MM.1S (cell line): Measurements from ENCODE around the gene WDR36.

Experiments
- DNase-seq: peaks from one replicate; pipeline ENCODE4 v3.0.0-alpha.2; 2015
- H2AFZ ChIP-seq: fragments of 300-600 bp; sonication (generic); 2 replicates; pipeline ENCODE4 v1.6.0; 2016; ENCODE audit warnings: antibody characterized with exemption, low read length
- H3F3A ChIP-seq: fragments of 300-600 bp; sonication (generic); 2 replicates; pipeline ENCODE4 v1.6.1; 2016; ENCODE audit warnings: mild to moderate bottlenecking, antibody characterized with exemption, low read length, moderate library complexity, mixed read lengths; ENCODE audit not compliant: insufficient read depth
- H3K27ac ChIP-seq: fragments of 300-600 bp; sonication (generic); 2 replicates; pipeline ENCODE4 v1.5.1; 2016; ENCODE audit warnings: mild to moderate bottlenecking, low read length
- H3K27me3 ChIP-seq: fragments of 300-600 bp; sonication (generic); replicated peaks from 2 replicates; pipeline ENCODE4 v1.6.0; 2016; ENCODE audit warnings: low read length; ENCODE audit not compliant: insufficient read depth
- H3K36me3 ChIP-seq: fragments of 300-600 bp; sonication (generic); replicated peaks from 2 replicates; pipeline ENCODE4 v1.6.1; 2016; ENCODE audit warnings: mild to moderate bottlenecking, low read length, mixed read lengths; ENCODE audit not compliant: insufficient read depth
- H3K4me1 ChIP-seq: fragments of 300-600 bp; sonication (generic); 2 replicates; pipeline ENCODE4 v1.6.1; 2016; ENCODE audit warnings: low read length, mixed read lengths
- H3K4me2 ChIP-seq: fragments of 300-600 bp; sonication (generic); 2 replicates; pipeline ENCODE4 v1.6.0; 2016; ENCODE audit warnings: low read depth, low read length
- H3K4me3 ChIP-seq: fragments of 300-600 bp; sonication (generic); 2 replicates; pipeline ENCODE4 v1.5.1; 2016; ENCODE audit warnings: low read length, mixed read lengths
- H3K79me2 ChIP-seq: fragments of 300-600 bp; sonication (generic); 2 replicates; pipeline ENCODE4 v1.6.1; 2016; ENCODE audit warnings: mixed run types, low read length, mixed read lengths
- H3K9ac ChIP-seq: fragments of 300-600 bp; sonication (generic); 2 replicates; pipeline ENCODE4 v1.6.1; 2016; ENCODE audit warnings: low read length, mixed read lengths
- H3K9me2 ChIP-seq: fragments of 300-600 bp; sonication (generic); replicated peaks from 2 replicates; pipeline ENCODE4 v1.6.1; 2016; ENCODE audit warnings: mild to moderate bottlenecking, low read length, mixed read lengths; ENCODE audit not compliant: insufficient read depth
- H3K9me3 ChIP-seq: fragments of 300-600 bp; sonication (generic); replicated peaks from 2 replicates; pipeline ENCODE4 v1.6.1; 2016; ENCODE audit warnings: mild to moderate bottlenecking, low read length, mixed read lengths; ENCODE audit not compliant: insufficient read depth
- H4K20me1 ChIP-seq: fragments of 300-600 bp; sonication (generic); 2 replicates; pipeline ENCODE4 v1.6.1; 2016; ENCODE audit warnings: mild to moderate bottlenecking, low read length, moderate library complexity, mixed read lengths; ENCODE audit not compliant: insufficient read depth
- EZH2 ChIP-seq: fragments of 300-600 bp; sonication (generic); optimal IDR thresholded peaks from 2 replicates; pipeline ENCODE3; 2017; ENCODE audit warnings: low read depth, mild to moderate bottlenecking, antibody characterized with exemption, low read length, mixed read lengths
- EZH2phosphoT487 ChIP-seq: fragments of 300-600 bp; sonication (generic); IDR thresholded peaks from 2 replicates; pipeline ENCODE4 v1.6.1; 2018; ENCODE audit warnings: antibody characterized with exemption, low read length
- TF ChIP-seq, protein P1 (sequence below): fragments of 300-600 bp; sonication (generic); IDR thresholded peaks from 2 replicates; pipeline ENCODE4 v1.5.1; 2016; ENCODE audit warnings: antibody characterized with exemption, low read length, mixed read lengths

WDR36 gene

DNA sequence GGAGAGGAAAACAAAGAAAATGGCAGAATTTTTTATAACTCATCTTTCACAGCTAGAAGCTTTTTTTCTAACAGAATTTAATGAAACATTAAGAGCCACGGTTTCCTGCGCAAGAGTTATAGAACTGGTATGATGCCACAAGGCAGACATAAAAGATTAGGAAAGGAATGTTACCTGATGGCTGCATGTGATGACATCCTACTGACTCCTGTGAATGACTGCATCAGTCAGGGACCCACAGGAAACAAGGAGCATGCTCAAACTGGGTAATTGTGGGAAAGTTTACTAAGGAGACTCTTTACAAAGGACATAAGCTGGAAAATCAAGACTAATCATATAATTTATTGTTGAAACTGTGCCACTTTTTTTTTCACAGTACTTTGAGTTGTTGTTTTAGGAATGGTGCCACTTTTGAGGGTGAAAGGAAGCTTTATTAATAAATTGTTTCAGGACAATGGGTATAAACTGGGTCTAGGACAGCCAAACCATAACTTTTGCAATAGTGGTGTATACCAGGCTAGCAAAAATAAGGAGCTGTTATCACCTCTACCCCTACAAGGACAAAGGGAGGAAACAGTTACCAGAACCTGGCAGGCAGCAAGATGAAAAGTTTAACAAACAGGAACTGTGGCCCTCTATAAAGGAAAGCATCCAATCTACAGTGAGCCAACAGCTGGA, 25.7 kb upstream of the WDR36 start:
- H4K20me1 ChIP-seq = no peaks in the 10 kb centered on the region
- H3K9me2 ChIP-seq = no peaks in the 10 kb centered on the region
- H3K4me3 ChIP-seq = no peak overlapping the region
- no peak overlapping the region for H3K9ac ChIP-seq
- no peak for TF ChIP-seq EZH2
- no peaks in the 10 kb centered on the region for H3K9me3 ChIP-seq
- no peak overlapping the region for H2AFZ ChIP-seq
- no peaks in the 10 kb centered on the region for H3K79me2 ChIP-seq
- no peaks in the 10 kb centered on the region for H3K27me3 ChIP-seq
- H3K4me2 ChIP-seq = no peak overlapping the region
- DNase-seq = no peak
- no peaks in the 10 kb centered on the region for H3F3A ChIP-seq
- H3K4me1 ChIP-seq = no peaks in the 10 kb centered on the region
- H3K36me3 ChIP-seq = no peaks in the 10 kb centered on the region
- H3K27ac ChIP-seq = no peak overlapping the region

DNA sequence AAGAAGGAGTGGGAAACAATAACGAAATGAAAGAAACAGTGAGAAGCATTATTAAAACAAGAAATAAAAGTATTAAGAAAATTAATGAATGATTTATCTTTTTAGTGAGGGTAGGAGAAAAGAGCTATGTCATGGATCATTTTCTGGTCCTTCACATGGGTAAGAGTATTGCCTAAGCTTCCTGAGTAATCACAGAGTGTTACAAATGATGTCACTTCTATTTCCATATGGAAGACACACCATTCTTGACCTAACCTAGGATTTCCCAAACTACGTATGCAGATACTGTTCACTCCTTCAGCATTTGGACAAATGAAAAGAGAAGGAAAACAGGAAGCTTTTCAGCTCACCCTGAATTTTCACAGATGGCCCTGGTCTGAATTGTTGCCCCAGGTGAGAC, 23.9 kb upstream of the WDR36 start:
- no peaks in the 10 kb centered on the region for H3K27me3 ChIP-seq
- no peaks in the 10 kb centered on the region for H4K20me1 ChIP-seq
- H2AFZ ChIP-seq = no peak overlapping the region
- DNase-seq = no peak
- H3K9me3 ChIP-seq = no peaks in the 10 kb centered on the region
- H3K36me3 ChIP-seq = no peaks in the 10 kb centered on the region
- H3K27ac ChIP-seq = no peak overlapping the region
- H3K4me2 ChIP-seq = no peak overlapping the region
- H3K4me1 ChIP-seq = no peaks in the 10 kb centered on the region
- H3F3A ChIP-seq = peaks cover 4% of the 10 kb centered on the region; the same call in 1 of the 2 replicates
- TF ChIP-seq EZH2phosphoT487 (no peak), EZH2 (no peak)
- TF ChIP-seq, protein P1, sequence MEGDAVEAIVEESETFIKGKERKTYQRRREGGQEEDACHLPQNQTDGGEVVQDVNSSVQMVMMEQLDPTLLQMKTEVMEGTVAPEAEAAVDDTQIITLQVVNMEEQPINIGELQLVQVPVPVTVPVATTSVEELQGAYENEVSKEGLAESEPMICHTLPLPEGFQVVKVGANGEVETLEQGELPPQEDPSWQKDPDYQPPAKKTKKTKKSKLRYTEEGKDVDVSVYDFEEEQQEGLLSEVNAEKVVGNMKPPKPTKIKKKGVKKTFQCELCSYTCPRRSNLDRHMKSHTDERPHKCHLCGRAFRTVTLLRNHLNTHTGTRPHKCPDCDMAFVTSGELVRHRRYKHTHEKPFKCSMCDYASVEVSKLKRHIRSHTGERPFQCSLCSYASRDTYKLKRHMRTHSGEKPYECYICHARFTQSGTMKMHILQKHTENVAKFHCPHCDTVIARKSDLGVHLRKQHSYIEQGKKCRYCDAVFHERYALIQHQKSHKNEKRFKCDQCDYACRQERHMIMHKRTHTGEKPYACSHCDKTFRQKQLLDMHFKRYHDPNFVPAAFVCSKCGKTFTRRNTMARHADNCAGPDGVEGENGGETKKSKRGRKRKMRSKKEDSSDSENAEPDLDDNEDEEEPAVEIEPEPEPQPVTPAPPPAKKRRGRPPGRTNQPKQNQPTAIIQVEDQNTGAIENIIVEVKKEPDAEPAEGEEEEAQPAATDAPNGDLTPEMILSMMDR = no peak
- H3K4me3 ChIP-seq = no peak overlapping the region
- H3K9me2 ChIP-seq = no peaks in the 10 kb centered on the region
- H3K9ac ChIP-seq = no peak overlapping the region
- H3K79me2 ChIP-seq = no peaks in the 10 kb centered on the region

DNA sequence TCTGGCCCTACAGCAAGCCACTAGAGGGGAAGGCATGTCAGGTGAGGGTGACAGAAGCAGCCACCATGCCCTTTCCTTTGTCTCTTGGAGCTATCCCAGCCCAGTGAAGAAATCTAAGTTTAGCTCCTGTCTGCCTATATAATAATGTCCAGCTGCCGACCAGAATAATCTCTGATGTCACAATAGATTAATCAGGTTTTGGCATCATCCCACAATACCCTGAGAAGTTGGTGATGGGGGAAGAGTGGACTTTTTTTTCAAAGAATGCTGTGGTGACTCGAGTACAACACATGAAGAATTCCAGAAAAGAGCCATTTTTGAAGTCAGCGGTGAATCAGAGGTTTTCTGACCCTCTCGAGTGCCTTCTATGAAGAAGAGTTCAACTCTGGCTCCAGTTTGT, 22.3 kb upstream of the WDR36 start:
- peaks cover 4% of the 10 kb centered on the region; the same call in 1 of the 2 replicates for H3F3A ChIP-seq
- no peak for TF ChIP-seq EZH2phosphoT487
- TF ChIP-seq, protein P1 = no peak
- no peak for TF ChIP-seq EZH2
- H3K4me3 ChIP-seq = no peak overlapping the region
- no peaks in the 10 kb centered on the region for H3K9me3 ChIP-seq
- H3K9me2 ChIP-seq = no peaks in the 10 kb centered on the region
- H3K4me2 ChIP-seq = no peak overlapping the region
- no peaks in the 10 kb centered on the region for H4K20me1 ChIP-seq
- H2AFZ ChIP-seq = no peak overlapping the region
- no peaks in the 10 kb centered on the region for H3K79me2 ChIP-seq
- H3K36me3 ChIP-seq = no peaks in the 10 kb centered on the region
- no peak for DNase-seq
- H3K9ac ChIP-seq = no peak overlapping the region
- H3K27ac ChIP-seq = no peak overlapping the region
- H3K4me1 ChIP-seq = 0 out of 2 replicates have a peak, but pooled peaks cover 6% of the 10 kb centered on the region
- H3K27me3 ChIP-seq = no peaks in the 10 kb centered on the region
